ENCODE data around the gene RELB. TPM values are rescaled to one million over a fixed set of nuclear protein-coding genes. Genes with fewer than 3 reads are reported as not detected.

Gene RELB
- total and polyA plus RNA-seq, 9 of the 15 experiments (the other 6 are each of a cell fraction or from before 2014, with no cell fraction given) = 0.15 to 1.1 (median 0.28) TPM; not detected in 2

DNA sequence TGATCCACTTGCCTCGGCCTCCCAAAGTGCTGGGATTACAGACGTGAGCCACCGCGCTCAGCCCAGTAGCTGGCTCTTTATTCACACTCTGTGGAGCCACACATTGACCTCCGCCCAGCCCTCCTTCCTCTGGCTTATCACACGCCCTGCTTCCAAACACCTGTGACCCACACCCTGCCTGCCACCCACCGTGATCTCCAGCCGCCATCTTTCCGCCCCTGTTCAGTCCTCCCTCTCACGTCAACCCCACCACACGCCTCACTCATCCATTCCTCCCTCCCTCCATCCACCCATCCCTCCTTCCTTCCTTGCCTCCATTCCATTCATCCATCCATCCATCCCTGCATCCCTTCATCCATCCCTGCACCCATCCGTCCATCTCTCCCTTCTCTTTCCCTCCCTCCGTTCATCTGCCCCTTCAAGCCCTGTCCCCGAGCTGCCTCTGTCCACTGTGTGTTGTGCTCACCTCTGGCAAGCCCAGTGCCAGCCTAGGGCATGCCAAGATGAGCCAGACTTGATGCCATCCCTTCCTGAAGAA is 57.4 kb downstream of the RELB start (continued):
- TF ChIP-seq GATAD2A (IDR thresholded peaks at IDR 0.05) (no peak), POLR2G (IDR thresholded peaks at IDR 0.05; ENCODE audit: low read depth, low read length) (no peak), NR4A1 (CRISPR knock-in tag; IDR thresholded peaks at IDR 0.05) (no peak), NR4A1 (tag; IDR thresholded peaks at IDR 0.05) (no peak), ZSCAN32 (CRISPR knock-in tag; IDR thresholded peaks at IDR 0.05) (no peak), CLOCK (CRISPR knock-in tag; IDR thresholded peaks at IDR 0.05; ENCODE audit: borderline replicate concordance) (no peak), ARID3B (CRISPR knock-in tag; IDR thresholded peaks at IDR 0.05; ENCODE audit: borderline replicate concordance) (no peak), FOXA3 (CRISPR knock-in tag; conservative IDR thresholded peaks at IDR 0.05 in 1 of 2, IDR thresholded peaks at IDR 0.05 in 1 of 2) (no peak), ZNF431 (CRISPR knock-in tag; IDR thresholded peaks at IDR 0.05) (no peak), PHB2 (IDR thresholded peaks at IDR 0.05; ENCODE audit: low read depth) (0 out of 2 replicates have a peak, but pooled peaks have one; percentile 27), MYBL2 (IDR thresholded peaks at IDR 0.05; ENCODE audit: low read depth) (no peak), MYBL2 (CRISPR knock-in tag; IDR thresholded peaks at IDR 0.05; ENCODE audit: borderline replicate concordance) (no peak), TAF1 (IDR thresholded peaks at IDR 0.05; ENCODE audit: control insufficient read depth, extremely low read depth, insufficient read depth, low read length, severe bottlenecking) (no peak), ZNF639 (CRISPR knock-in tag; conservative IDR thresholded peaks at IDR 0.05 in 1 of 2, IDR thresholded peaks at IDR 0.05 in 1 of 2) (no peak), MITF (IDR thresholded peaks at IDR 0.05) (no peak), KLF13 (tag; IDR thresholded peaks at IDR 0.05; ENCODE audit: borderline replicate concordance, low read depth) (no peak), ATF4 (CRISPR knock-in tag; IDR thresholded peaks at IDR 0.05) (no peak), ELF4 (CRISPR knock-in tag; IDR thresholded peaks at IDR 0.05) (0 out of 2 replicates have a peak, but pooled peaks have one; percentile 50)

Data from K562 (cell line).